NOMO-1 treated with DMSO at 0.1 percent for 48 hours (cell line): ENCODE results near the gene SHB.

ENCODE experiments used
- DNase-seq: peaks from one replicate; lab custom pipeline; 2025; ENCODE audit not compliant: unreplicated experiment; lab: John Stamatoyannopoulos, UW

The SHB gene

DNA sequence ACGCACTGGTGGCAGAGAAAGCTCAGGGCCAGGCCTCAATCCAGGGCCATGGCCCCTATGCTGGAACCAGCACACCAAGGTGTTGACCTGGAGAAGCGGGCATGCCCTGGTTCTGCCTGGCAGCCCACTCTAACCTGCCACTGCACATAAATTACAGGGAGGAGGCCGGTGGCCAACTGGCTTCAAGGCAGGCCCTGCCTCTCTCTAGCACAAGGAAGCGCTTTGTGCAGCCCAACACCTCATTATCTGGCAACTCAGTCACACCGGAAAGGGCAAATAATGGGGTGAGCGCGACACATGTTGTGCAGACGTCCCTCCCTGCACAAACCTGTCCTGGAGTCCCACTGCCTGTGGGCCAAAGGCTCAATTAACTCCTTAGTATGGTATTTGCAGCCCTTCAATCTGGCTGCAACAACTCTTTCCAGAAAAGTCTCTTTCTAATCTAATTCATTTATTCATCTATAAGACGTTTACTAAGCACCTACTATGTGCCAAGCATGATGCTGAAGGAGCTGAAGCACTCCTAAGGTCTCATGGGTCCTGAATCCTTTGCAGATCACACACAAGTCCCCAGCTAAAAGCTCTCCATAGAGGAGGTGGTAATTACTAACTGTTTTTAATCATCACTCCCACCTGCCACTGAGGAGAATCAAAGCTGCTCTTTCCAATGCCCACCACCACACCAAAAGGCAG lies 24.9 kb downstream of the SHB start:
- DNase-seq = no peak

DNA sequence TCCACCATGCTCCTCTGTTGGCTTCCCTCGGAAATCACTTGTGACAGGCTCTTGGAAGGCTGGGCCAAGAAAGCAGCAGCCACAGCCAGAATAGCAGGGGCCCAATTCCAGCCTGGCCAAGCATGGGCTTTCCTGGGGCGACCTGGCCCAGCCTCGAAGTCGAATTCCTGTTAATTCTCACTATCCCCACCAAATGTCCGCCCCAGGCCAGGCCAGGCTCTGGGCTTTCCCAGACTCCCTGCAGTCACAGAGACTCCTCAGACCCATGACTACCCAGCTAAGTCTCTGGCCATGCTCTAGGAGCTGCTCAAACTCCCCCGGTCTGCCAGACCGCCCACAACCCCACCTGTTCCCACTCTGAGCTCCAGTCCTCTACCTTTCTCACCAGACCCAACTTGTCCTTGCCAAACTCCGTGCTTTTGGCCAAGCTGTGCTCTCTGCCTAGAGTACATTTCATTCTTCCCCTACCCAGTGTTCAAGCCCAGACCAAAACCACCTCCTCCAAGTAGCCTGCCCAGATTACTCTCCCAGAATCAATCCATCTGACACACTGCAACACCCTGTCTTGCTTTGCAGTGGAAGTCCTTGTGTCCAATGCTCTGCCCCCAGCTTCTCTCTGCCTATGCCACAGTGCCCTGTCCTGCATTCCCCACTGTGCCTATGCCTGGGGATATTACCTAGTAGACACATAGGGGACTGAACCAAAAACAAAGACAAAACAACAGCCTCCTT lies 26.2 kb downstream of the SHB start:
- DNase-seq = no peak

DNA sequence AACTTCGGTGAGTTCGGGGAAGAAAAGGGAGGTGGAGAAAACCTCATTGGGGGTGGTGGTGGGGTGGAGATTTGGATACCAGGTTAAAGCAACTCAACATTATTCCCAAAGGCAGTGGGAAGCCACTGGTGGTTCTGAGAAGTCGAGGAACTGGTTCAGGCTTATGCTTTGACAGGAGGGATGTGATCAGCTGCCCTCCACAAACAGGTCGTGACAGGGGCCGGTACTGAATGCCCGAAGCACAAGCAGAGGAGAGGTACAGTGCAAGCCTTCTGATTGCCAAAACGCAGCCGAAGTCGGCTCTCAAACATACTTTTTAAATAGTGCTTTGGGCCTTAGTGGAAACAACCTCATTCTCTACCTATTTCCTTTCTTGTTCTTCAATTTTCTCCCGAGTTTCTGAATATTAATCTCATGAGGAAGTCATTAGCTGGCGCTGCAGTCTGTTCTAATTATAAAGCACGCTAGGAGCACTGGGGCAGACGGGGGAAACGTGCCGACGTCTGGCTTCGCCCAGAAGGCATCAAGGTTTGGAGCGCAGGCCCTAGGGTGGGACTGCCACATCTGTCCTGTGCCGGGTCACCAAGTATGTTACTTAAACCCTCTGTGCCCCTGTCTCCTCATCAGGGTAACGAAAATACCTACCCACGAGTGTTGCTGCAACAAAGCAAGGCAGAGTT lies 27.3 kb downstream of the SHB start:
- DNase-seq = no peak

DNA sequence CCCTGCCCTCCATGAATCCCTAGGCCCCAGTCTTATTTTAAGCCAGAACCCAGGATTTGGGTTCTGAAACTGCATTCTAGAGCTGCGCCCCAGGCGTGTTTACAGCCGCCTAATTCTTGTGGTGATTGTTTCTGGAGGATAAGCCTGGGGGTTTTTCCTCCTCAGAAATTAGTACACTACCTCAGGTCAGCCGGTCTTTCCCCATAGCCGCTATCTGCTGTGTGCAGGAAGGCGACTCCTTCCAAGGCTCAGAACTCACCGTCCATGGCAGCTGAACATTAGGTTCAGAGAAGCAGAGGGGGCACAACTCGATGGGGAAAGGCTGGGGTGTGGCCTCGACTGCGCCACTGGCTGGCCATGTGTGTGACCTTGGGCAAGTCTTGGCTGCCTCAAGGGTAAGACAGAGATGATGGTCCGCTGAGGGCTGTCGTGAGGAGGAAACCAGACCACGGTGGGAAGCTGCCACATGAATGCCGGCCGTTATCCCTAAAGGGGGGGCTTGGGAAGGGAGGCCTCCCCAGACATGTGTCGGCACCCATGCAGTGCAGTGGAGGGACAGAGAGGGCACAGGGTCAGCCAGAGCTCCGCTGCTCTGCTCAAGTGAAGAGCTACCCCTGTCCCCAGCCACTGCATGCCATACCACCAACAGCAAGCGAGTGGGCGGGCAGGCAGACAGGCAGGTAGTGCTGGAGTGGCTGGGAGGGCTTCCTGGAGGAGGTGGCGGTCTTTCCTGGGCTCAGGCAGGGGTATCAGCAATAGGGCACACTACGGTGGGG lies 28.9 kb downstream of the SHB start:
- DNase-seq = no peak

DNA sequence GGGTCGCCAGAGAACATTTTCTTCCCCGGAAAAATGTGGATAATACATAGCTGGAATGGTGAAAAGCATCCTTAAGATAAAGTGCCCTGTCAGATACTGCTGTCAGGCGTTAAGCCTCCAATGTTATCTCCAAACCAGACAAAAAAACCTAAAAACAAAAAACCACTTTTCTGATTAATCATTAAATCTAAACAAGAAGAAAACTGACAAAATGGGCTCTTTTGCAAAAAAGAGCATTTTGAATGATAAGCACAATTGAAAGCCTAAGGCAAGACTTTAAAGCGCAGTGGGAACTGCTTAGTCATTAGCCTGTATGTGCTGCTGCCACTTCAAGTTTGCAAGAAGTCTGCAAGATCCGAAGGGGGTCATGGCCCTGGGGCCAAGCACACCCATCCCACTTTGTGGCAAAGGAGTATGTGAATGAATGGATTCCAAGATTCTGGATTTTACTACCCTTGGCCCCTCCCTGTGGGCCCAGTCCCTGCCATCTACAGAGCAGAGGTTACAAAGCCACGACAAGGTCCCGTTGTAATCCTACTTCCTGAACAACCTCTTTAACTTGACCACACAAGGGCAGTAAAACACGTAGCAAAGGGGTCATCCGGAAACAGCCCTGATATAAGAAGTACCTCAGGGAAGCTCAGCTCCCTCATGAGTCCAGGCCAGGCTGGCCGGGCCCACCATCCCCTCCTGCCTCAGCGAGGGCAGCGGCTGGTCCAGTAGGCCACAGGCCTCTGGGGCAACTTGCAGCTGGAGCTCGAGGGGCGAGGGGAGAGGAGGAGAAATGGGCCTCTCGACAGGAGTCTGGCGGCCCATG lies 29.7 kb downstream of the SHB start:
- DNase-seq = peak; percentile 24

DNA sequence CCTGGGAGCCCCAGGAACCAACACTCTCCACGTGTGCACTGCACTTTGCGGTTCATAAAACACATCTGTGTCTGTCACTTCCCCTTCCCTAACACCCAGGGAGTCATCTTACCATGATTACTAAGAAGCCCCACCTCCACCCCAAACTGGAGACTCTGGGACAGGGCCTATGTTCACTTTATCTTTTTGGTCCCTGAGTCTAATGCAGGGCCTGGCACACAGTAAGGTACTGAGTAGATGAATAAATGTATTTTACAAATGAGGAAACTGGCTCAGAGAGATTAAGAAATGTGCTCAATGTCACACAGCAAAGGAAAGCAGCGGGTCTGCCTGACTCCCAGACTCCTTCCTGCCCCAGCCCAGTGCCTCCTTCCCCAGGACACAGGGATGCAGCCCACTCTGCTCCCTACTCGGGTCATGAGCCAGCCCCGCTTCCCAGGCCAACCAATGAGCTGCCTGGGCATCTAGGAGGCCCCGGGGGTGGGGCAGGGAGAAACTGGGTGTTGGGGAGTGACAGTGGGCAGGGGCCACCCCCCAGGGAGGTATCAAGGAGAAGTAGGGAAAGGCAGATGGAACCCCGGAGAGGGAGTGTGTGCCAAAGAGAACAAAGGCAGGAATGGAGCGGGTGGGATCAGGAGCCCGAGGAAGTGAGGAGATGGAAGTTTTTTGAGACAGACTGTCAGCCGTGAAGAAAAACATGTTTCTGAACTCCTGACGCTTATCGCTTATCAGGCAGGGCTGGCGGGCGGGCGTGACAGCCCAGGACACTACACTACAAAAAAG lies 30.5 kb downstream of the SHB start:
- DNase-seq = peak; percentile 25

DNA sequence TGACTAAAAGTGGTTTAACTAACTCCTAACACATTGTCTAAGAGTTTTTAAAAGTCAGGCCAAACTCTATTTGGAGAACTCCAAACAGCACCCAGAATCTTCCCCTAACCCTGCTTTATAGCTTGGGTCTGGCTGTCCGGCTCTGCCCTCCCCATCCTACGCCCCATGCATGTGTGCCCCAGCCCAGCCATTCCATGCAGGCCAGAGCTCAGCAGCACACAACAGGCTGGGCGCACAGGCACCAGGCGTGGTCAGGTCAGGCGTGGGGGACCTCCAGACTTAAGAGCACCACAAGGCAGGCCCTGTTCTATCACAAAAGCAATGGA lies 31.1 kb downstream of the SHB start:
- DNase-seq = no peak

DNA sequence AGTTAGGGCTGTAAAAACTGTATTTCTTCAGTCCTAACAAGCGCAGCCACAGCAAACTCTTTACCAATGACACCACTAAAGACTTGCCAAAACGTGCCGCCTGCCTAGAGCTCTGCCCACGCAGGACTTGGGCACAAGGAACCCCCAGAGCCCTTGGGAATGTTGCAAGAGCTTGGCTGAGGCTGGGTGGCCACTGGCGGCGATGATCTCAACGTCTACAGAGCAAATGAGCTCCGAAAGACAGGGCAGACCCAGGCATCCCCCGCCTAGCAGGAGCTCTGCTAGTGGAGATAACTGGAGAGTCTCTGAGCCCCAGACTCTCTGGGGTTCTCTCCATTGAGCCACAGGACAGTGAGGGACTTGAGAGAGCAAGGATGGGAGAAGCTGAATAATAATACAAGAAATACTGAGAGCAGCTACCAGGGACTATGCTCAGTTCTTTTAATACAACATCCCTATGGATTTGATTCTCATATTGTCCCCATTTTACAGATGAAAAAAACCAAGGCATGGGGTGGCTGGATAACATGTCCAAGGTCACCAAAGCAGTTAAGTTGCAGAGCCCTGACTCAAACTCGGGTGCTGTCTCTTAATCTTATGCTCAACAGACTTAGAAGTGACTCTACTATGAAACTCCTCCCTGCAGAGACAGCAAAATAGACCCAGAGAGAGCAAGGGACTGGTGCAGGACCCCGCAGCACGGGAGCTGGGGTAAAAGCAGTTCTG lies 32.5 kb downstream of the SHB start:
- DNase-seq = no peak

DNA sequence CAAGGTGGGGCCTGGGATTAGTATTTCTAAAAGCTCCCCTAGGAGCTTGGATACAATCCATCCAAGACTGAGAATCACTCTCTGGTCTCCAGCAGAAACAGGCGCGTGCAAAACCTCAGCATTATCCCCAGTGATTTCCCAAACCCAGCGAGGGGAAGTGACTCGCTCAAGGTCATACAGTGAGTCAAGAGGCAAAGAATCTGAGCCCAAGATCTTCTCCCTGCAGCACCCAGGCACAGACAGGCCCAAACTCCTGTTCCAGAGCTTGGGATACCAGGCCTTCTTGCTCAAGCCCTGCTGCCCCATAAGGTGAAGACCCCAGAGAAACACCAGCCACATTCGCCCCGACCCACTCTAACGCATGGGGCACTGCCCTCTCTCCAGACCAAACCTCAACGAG lies 33.2 kb downstream of the SHB start:
- DNase-seq = no peak

DNA sequence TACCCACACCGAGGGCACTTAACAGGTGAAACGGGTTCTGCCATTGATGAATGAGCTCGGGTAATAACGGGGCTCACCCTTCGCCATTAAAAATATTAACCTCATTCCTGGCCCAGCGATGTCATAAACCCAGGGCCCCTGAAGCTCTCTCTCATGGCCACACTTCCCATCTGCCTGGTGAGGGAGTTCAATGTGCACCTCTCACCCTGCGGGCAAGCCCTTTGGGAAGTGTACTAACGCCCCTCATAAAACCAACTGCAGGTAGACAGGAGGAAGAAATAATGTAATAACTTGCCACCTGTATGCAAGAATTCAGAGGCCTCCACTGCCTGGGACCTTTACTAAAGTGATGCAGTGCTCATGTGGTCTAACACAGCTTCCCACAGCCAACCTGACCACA lies 35.1 kb downstream of the SHB start:
- no peak for DNase-seq

DNA sequence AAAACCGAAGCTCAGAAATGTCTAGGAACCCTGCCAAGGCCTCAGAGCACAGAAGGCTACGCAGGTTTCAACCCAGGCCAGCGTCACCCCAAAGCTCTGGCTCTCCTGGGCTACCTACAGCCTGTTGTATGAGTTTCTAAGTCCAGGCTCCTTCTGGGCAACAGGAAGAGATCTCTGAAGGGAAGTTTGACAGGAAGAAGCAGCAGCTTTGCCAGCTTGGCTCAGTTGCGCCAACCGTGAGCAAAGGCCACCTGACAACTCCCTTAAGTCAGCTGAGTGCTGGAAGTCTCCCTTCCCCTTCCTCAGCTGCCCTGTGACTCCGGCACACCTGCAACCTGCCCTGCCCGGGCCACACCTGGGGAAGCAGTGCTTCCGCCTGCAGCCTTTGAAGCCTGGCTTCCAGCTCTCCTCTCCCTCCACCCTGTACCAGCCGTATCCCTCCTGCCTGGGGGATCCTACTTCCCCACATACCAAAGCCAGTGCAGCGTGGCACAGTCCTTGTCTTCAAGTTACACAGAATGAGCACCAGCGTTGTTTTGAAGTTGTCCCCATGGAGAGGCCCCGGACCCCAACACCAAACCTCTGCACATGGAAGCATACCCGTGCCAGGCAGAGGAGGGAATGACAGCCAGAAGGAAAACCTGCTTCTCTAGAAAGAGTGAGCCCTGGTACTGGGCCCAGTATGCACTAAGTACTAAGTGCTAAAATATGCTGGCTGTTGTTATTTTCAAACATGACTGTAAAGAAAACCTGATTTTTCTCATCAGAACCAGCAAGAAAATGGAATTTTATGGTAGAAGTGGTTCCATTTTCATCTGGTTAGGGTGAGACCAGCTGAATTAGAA lies 36.5 kb downstream of the SHB start:
- DNase-seq = no peak

DNA sequence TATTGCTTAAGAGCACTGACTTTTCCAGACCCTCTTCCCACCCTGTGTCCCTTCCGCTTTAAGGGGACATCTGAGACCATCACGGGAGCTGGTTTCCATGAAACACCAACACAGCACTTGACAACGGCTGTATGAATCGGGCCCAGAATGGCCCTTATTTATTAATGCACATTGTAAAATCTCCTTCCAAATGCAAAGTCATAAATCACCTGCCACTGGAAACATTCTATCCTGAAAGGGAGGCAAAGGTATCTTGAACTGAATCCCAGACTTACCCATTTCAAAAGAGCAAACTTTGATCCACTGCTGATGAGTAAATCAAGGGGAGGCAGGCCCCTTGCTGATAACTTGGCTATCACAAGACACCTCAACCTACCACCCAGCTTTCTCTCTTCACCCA lies 37.4 kb downstream of the SHB start:
- no peak for DNase-seq

DNA sequence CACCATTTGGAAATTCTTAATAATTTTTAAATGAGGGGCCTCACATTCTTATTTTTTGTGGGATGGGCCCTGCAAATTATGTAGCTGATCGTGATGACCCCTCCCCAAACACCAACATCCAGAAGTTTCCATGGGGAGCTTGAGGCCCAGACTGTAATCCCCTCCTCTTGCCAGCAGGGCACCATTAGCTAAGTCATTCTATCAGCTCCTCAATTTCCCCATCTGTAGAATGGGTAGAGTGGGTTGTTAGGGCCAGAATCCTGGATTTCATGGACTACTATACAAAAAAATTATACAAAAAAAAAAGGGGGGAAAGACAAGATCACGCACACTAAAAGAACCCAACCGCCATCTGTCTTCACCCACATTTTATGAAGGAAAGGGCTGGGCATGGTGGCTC lies 38.4 kb downstream of the SHB start:
- no peak for DNase-seq

DNA sequence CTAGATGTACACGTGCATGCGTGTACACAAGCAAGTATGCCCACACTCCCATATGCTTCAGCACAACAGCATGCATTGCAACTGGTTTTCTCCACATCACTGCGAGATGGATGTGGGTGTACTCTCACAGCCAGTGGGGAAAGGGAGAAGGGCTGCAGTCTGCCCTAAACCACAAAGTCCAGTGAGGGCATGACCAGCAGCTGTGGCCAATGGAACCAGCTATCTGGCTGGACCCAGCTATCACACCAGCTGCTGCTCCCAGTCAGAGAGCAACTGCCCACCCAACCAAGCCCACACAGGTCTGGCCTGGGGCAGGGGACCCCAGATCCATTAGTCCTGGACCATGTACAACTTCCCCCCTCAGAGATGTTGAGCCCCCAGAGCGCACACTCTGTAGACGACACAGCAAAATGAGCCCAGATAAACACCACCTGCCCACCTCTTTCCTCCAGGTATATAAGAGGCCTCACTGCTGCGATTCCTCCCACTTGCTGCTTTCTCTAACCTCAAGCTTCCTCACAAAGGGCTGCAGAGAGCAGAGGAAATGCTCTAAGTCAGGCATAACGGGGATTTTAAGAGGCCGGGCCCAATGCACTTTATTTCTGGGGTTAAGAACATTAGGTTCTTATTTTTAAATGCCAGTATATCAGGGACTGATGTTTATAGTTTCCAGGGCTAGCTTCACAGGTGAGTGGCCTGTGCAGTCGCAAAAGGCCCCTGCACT lies 39.0 kb downstream of the SHB start:
- DNase-seq = no peak

DNA sequence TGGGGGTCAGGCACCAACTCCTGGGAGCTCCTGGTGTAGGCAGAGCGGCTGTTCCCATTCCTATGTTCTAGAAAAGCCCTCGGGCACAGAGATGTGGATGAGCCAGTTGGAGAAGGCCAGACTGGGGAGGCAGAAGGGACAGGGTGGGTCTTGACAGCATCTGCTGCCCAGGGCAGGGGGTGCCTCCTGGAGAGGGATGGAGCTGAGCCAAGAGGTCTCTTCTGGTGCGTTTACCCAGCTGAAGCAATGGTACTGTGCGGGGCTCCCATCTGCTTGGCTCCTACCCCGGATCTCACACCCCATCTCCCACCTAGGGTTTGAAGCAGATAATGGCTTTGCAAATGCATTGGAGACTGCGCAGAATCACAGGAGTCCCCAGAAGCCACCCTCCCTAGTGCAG lies 41.3 kb downstream of the SHB start:
- no peak for DNase-seq

DNA sequence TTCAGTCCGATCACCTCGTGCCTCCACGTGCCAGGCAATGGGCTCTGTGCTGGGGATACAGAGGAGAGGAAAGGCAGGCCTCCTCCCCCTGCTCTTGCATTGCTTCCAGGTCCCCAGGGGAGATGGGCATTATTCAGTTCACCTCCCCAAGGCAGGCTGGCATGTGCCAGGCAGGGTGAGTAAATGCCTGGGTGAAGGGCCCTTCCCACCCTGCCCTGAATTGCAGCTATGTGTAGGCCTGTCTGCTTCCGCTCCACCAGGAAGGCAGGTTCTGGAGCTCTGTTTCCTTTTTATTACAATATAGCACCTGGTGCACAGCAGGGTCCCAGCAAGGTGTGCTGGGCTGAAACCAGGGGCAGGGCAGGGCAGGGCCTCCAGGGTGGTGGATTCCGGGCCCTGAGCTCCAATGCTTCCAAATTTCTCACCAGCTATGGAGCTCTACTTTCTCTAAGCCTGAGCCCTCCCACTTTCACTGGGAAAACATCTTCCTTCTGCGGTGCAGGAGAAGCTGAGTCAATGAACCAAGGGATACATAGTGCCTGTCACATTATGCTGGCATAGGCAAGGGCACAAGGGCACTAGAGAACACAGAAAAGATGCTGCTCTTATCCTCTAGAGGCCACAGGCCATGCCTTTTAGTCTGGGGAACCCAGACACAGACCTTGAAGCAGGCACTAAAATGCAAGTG lies 42.0 kb downstream of the SHB start:
- no peak for DNase-seq
